DMS53 treated with DMSO at 0.1 percent for 48 hours (cell line): ENCODE data around the gene ADAMTS7.
"Not testable (repeated sequence)": the region's sequence is repeated elsewhere in the genome, so short reads cannot be mapped to it uniquely, and the experiment has no call there.

Source experiments
- DNase-seq: peaks from one replicate; lab custom pipeline; 2025; ENCODE audit not compliant: unreplicated experiment; lab: John Stamatoyannopoulos, UW

The ADAMTS7 gene

GRCh38 chr15:78726870-78727551 is 84.3 kb downstream of the ADAMTS7 start:
- DNase-seq: no peak

- DNase-seq: not testable (repeated sequence)
These were observed 91.3 kb downstream of the ADAMTS7 start for GRCh38 chr15:78719819-78720450.

- DNase-seq: no peak
These were observed 92.4 kb downstream of the ADAMTS7 start for GRCh38 chr15:78718837-78719236.

- DNase-seq: no peak
These were observed 93.2 kb downstream of the ADAMTS7 start for GRCh38 chr15:78717956-78718656.

GRCh38 chr15:78716651-78717050 is 94.6 kb downstream of the ADAMTS7 start:
- DNase-seq: no peak

- DNase-seq: no peak
These were observed 95.3 kb downstream of the ADAMTS7 start for GRCh38 chr15:78715930-78716329.

GRCh38 chr15:78715434-78715833 is 95.8 kb downstream of the ADAMTS7 start:
- no peak for DNase-seq

GRCh38 chr15:78714890-78715289 is 96.4 kb downstream of the ADAMTS7 start:
- no peak for DNase-seq

GRCh38 chr15:78712797-78713515 is 98.3 kb downstream of the ADAMTS7 start:
- no peak for DNase-seq

GRCh38 chr15:78711638-78712037 is 99.6 kb downstream of the ADAMTS7 start:
- no peak for DNase-seq

- peak; percentile 12 for DNase-seq
These were observed 101.9 kb downstream of the ADAMTS7 start for GRCh38 chr15:78709263-78709882.
